Endothelial cell of umbilical vein (primary cell): ENCODE results near the gene AGK.

ENCODE experiments used
- MYC ChIP-seq: IDR thresholded peaks from one replicate; pipeline ENCODE4 v1.6.1; 2011; ENCODE audit warnings: mild to moderate bottlenecking, low read depth, low read length
- POLR2A ChIP-seq: IDR thresholded peaks from 2 replicates; pipeline ENCODE4 v1.6.1; 2012; ENCODE audit warnings: low read depth, mild to moderate bottlenecking, control low read depth, low read length
- POLR2AphosphoS5 ChIP-seq: IDR thresholded peaks from 2 replicates; pipeline ENCODE4 v1.6.1; 2012; ENCODE audit warnings: low read depth, mild to moderate bottlenecking, control low read depth, low read length, moderate library complexity; ENCODE audit not compliant: insufficient read depth
- TF ChIP-seq, protein P1 (sequence below), 2 donors: IDR thresholded peaks; 1 replicate in 1 of 2; 2 replicates in 1 of 2; pipeline ENCODE4 v1.5.1; 2011; ENCODE audit warnings: low read length in 2 of 2, mild to moderate bottlenecking in 2 of 2, moderate library complexity in 2 of 2, control low read depth in 1 of 2, inconsistent platforms in 1 of 2, low read depth in 1 of 2; ENCODE audit not compliant: insufficient read depth in 1 of 2; ENCODE audit errors: extremely low read depth in 1 of 2
- TF ChIP-seq, protein P2 (sequence below): IDR thresholded peaks from 2 replicates; pipeline ENCODE4 v1.6.1; 2011; ENCODE audit not compliant: insufficient read depth, insufficient read length

DNA sequence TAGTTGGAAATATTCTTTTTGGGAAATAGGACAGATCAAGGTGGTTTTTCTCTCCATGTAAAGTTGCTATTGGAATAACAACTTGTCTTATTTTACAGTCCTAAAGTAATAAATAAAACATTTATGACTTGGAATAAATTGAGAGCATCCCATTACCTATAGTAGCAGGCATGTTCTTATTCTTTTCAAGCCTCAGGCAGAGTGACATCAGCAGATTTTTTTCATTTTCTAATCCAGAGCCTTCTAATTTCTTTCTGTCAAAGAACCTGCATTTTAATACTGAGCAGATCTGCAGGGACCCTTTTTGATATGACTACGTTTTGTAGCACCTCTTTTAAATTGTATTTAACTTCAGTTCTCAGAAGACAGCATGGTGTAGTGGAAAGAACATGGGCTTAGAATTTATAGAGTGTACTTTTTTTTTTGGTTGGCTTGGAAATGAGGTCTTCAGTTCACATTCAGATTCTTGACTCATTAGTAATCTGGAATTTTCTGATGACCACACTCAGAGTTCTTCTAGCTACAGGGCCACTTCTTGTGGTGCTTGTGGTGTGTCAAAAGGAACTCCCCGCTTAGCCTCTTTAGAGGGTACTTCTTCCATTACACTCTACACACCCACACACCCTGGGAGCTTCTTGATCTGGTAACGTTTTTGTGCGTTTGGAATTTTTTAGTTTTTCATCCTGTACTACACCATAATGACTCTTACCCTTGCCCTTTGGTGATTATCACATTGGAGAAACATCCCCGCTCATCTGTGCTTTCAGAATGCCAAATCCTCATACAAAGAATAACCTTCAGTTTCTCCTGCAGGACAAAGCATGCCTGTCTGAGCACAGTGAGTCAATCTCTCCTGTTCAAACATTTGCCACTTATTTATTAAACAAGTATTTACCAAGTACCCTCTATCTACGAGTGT lies 34.6 kb downstream of the AGK start:
- TF ChIP-seq POLR2A = no peak
- TF ChIP-seq, protein P1, sequence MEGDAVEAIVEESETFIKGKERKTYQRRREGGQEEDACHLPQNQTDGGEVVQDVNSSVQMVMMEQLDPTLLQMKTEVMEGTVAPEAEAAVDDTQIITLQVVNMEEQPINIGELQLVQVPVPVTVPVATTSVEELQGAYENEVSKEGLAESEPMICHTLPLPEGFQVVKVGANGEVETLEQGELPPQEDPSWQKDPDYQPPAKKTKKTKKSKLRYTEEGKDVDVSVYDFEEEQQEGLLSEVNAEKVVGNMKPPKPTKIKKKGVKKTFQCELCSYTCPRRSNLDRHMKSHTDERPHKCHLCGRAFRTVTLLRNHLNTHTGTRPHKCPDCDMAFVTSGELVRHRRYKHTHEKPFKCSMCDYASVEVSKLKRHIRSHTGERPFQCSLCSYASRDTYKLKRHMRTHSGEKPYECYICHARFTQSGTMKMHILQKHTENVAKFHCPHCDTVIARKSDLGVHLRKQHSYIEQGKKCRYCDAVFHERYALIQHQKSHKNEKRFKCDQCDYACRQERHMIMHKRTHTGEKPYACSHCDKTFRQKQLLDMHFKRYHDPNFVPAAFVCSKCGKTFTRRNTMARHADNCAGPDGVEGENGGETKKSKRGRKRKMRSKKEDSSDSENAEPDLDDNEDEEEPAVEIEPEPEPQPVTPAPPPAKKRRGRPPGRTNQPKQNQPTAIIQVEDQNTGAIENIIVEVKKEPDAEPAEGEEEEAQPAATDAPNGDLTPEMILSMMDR (IDR thresholded peaks at IDR 0.05; ENCODE audit: extremely low read depth in 1 of 2, insufficient read depth in 1 of 2, low read depth in 1 of 2, low read length in 2 of 2) = no peak
- no peak for TF ChIP-seq POLR2AphosphoS5
- TF ChIP-seq, protein P2, sequence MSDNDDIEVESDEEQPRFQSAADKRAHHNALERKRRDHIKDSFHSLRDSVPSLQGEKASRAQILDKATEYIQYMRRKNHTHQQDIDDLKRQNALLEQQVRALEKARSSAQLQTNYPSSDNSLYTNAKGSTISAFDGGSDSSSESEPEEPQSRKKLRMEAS = no peak
- no peak for TF ChIP-seq MYC
